Neutrophil (primary cell): ENCODE data around the gene SLC16A13.
A peak's percentile ranks its signal among the peaks of the same experiment; 100 is the strongest.

ENCODE experiments used
- H3K27ac ChIP-seq: fragments of 200-600 bp; sonication (generic); 2 replicates; pipeline ENCODE4 v1.5.1; 2016; ENCODE audit warnings: mild to moderate bottlenecking, moderate library complexity
- H3K27me3 ChIP-seq: fragments of 200-600 bp; sonication (generic); 2 replicates; pipeline ENCODE4 v1.6.0; 2016; ENCODE audit warnings: mild to moderate bottlenecking
- H3K36me3 ChIP-seq: fragments of 200-600 bp; sonication (generic); 2 replicates; pipeline ENCODE4 v1.5.1; 2017
- H3K4me1 ChIP-seq, 2 experiments: fragments of 200-600 bp in 1 of 2; sonication (generic) in 1 of 2; 1 replicate in 1 of 2; 2 replicates in 1 of 2; pipeline versions ENCODE4 v1.5.1 to v1.6.1; 2013 to 2016; ENCODE audit warnings: low read depth in 1 of 2, low read length in 1 of 2, mild to moderate bottlenecking in 1 of 2, moderate library complexity in 1 of 2; ENCODE audit not compliant: control insufficient read depth in 1 of 2, insufficient read depth in 1 of 2
- H3K4me3 ChIP-seq, 2 experiments: fragments of 200-600 bp in 1 of 2; sonication (generic) in 1 of 2; 1 replicate in 1 of 2; 2 replicates in 1 of 2; pipeline ENCODE4 v1.5.1; 2013 to 2016; ENCODE audit warnings: low read depth in 1 of 2, low read length in 1 of 2, mild to moderate bottlenecking in 1 of 2, moderate library complexity in 1 of 2
- H3K9me3 ChIP-seq: fragments of 200-600 bp; sonication (generic); 2 replicates; pipeline ENCODE4 v1.5.1; 2016
- TF ChIP-seq, protein P1 (sequence below): fragments of 200-600 bp; sonication (generic); IDR thresholded peaks from 2 replicates; pipeline ENCODE4 v1.5.1; 2016; ENCODE audit warnings: antibody characterized with exemption

The SLC16A13 gene

DNA sequence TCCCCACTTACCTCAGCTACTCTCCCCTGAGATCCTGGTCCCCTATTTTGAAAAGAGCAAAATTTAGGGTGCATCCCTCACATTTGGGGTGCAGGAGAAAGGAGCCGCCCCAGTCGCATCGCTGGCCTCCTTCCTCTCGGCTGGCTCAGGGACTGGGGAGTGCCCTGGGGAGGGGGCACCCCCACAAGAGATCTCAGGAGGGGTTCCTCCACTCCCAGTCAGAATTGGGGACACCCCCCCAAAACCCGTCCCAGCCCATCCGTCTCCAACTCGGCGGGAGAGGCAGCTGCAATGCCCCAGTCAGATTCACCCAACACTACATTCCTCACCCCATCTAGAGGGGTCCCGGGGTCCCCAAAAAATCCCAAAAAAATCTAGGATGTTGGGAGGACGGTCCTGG is 16.4 kb upstream of the SLC16A13 start:
- Histone ChIP-seq H3K4me3 (no peak overlapping the region), H3K36me3 (peaks cover 12% of the 10 kb centered on the region), H3K9me3 (no peaks in the 10 kb centered on the region), H3K27me3 (peaks cover 39% of the 10 kb centered on the region), H3K4me1 (peaks cover 31 to 34% of the 10 kb centered on the region in 2 experiments), H3K27ac (no peak overlapping the region)
- TF ChIP-seq, protein P1, sequence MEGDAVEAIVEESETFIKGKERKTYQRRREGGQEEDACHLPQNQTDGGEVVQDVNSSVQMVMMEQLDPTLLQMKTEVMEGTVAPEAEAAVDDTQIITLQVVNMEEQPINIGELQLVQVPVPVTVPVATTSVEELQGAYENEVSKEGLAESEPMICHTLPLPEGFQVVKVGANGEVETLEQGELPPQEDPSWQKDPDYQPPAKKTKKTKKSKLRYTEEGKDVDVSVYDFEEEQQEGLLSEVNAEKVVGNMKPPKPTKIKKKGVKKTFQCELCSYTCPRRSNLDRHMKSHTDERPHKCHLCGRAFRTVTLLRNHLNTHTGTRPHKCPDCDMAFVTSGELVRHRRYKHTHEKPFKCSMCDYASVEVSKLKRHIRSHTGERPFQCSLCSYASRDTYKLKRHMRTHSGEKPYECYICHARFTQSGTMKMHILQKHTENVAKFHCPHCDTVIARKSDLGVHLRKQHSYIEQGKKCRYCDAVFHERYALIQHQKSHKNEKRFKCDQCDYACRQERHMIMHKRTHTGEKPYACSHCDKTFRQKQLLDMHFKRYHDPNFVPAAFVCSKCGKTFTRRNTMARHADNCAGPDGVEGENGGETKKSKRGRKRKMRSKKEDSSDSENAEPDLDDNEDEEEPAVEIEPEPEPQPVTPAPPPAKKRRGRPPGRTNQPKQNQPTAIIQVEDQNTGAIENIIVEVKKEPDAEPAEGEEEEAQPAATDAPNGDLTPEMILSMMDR, result no peak

DNA sequence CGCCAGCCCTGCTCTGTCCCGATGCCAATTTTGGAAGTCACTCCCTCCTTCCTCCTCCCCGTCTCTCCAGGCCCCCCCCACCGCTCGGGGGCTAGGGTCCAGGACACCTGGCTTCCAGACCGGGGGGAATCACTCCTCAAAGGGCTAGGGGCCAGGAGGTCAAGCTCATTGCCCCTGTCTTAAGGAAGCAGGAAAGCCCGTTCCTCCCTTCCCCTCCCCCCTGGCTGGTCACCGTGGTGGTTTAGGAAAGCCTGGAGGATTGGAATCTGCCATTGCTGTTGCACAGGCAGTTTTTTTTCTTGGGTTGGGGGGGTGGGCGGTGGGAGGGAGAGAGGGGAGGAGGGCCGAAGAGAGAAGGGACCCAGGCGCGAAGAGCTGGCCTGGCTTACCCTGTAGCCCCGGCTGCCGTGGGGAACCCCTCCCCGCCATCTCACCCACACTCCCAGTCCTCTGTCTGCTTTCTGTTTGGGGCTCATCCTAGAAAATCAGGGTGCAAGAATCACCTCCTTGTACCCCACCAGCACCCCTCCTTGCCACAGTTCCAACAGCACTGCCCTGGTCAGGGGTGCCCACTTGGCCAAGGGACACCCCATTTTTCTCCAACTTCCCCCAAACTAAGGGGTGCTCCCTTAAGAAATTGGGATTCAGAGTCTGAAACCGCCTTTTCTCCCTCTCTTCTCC is 15.8 kb upstream of the SLC16A13 start:
- Histone ChIP-seq H3K27ac (no peak overlapping the region), H3K4me3 (no peak overlapping the region)

DNA sequence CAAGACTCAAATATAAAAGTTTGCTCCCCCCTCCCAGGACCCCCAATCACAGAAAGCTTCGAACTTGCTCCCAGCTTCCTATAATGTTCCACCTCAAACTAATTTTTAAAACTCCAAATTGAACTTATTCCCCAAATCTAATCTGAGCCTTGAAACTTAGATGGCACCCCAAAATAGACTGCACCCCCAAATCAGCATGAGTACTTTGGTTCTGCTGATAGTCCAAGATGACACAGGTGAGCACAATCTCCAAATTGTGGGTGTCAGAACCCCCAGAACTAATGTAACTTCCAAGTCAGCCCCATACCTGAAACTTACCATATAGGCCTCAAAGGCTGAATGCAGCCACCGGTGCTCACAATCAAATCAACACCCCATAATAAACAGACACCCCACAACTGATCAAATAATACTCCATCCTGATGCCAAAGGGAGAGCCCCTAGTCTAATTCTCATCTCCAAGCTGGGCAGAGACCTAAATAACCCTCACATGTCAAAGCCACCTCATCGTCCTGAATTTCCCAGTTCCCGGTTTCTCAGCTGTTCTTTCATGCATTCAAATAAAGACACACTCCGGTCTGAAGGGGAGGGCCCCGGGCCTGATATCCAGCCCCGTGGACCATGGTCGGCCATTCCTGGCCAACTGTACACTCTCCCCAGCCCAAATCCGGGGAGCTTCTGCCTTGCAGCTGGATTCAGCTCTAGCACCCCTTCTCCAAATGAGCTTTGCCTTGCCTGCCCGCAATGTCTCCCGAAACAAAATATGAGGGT is 14.7 kb upstream of the SLC16A13 start:
- Histone ChIP-seq H3K36me3 (peaks cover 12% of the 10 kb centered on the region), H3K4me1 (peaks cover 21 to 24% of the 10 kb centered on the region in 2 experiments), H3K27ac (no peak overlapping the region), H3K9me3 (no peaks in the 10 kb centered on the region), H3K4me3 (no peak overlapping the region), H3K27me3 (peaks cover 39% of the 10 kb centered on the region)
- TF ChIP-seq, protein P1, result no peak

More for the DNA sequence above, 15.8 kb upstream of the SLC16A13 start:
- peaks cover 30 to 33% of the 10 kb centered on the region in 2 experiments for H3K4me1 ChIP-seq
- H3K36me3 ChIP-seq, result peaks cover 12% of the 10 kb centered on the region
- peaks cover 39% of the 10 kb centered on the region for H3K27me3 ChIP-seq
- H3K9me3 ChIP-seq, result no peaks in the 10 kb centered on the region
- TF ChIP-seq, protein P1, result no peak

DNA sequence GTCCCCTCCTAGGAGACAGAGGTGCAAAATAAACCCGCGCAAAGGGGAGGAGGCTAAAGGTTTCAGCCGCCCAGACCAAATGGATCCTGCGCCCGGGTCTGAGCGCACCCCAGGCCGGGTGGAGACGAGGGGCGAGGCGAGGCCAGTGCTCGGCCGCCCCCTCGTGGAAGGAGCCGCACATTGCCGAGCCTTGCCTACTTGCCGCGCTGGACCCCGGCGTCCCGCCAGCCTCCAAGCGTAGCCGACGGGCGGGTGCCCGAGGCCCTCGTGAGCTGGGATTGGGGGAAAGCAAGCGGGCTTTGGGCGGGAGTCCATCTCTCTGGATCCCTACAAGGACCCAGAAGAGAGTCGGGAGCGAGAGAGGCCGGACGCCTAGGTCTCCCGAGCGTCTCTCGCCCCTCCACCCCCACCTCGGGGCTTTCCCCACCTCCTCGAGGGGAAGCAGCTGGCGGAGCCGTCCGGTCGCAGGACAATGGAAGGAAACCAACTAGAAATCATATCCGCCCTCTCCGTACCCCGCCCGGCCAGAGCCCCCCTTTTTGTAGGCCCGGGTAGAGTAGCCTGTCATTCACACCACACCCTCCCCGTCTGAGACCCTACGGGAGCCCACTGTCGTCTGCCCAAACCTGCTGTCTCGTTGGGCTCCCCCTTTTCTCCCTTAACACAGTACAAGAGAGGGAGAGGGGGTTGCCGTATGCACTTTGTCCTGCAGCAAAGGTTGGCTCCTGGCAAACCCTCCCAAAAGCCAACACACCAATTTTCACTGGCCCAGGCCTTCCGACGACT is 13.6 kb upstream of the SLC16A13 start:
- Histone ChIP-seq H3K4me1 (peaks cover 21 to 24% of the 10 kb centered on the region in 2 experiments), H3K4me3 (peak overlapping the region; percentile 48 to 64), H3K9me3 (no peaks in the 10 kb centered on the region), H3K27me3 (peaks cover 39% of the 10 kb centered on the region), H3K36me3 (peaks cover 5% of the 10 kb centered on the region), H3K27ac (peak overlapping the region; percentile 10)
- TF ChIP-seq, protein P1, result peak; percentile 98

DNA sequence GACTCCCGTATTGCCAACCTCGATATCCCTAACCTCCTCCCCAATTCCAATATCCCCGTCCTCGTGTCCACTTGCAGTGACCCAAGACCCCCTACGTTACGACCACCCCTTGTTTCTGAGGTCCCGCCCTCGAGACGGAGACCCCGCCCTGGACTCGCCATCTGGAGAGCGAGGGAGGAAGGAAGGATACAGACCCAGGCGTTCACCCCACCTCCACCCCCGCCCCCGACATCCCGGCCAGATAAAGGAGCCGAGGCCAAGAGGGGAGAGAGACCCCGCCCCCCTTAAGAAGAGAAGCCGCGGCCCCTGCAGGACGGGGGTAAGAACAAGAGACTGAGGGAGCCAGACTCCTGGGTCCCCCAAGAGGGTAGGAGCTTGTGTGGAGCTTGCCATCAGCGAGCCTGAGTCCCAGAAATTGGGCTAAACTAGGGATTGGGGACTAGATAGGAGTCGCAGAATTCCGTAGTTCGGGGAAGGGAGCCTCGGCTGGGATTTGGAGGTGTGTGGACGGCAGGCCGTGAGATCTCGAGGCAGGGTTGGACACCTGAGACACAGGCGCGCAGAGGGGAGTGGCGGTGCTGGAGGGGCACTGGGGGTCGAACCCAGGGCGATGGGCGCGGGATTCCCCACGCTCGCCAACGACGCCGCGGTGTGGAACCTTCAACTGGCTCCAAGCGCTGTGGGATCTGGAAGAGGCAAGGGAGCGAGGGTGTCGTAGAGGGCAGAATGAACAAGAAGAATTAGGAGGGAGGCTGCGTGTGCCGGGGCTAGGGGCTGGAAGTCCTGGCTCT is 12.8 kb upstream of the SLC16A13 start, which contains the start of gene BCL6B:
TSS of gene BCL6B (plus strand) at position 270 of the 791 bp plus-strand sequence. CDS start 622 bp downstream, outside the sequence.
- H3K27ac ChIP-seq, result peak within 1 kb of the TSS; percentile 10

More for the DNA sequence above, 12.8 kb upstream of the SLC16A13 start, which contains the start of gene BCL6B:
- Histone ChIP-seq H3K27me3 (peaks cover 39% of the 10 kb centered on the region), H3K36me3 (no peaks in the 10 kb centered on the region), H3K9me3 (no peaks in the 10 kb centered on the region), H3K4me3 (peak within 1 kb of the TSS; percentile 64 to 69), H3K4me1 (peaks cover 21 to 24% of the 10 kb centered on the region in 2 experiments)
- TF ChIP-seq, protein P1, result no peak
